ENCODE results near the gene CCDC183.

The CCDC183 gene

DNA sequence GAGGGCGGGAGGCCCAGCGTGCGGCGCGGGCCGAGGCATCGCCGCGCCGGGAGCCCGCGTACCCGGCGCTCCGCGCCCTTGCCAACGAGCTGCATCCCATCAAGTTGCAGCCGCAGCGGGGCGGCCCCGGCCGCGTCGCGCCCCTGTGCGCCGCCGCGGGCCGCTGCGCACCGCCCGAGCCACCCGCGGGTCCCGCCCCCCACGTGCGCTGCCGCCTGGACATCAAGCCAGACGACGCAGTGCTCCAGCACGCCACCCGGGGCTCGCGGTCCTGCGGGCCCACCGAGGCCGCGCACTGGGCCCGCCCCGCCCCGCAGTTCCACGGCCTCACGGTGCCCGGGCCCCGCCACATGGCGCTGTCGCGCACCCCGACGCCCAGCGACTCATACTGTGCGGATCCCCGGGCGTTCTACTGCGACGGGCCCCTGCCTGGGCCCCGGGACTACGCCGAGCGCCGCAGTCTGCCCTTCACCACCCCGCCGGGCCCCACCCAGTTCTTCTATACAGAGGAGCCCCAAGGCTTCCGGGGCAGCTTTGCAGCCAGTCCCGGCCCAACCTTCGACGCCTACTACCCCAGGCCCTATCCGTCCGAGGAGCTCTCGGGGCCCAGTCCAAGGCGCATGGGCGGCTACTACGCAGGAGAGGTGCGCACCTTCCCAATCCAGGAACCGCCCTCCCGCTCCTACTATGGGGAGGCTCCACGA lies 48.8 kb downstream of the CCDC183 start:
- FAIRE-seq (no peak), DNase-seq (ENCODE audit: insufficient read length, low spot score) (no peak)
- TF ChIP-seq POLR2A (IDR thresholded peaks at IDR 0.05; ENCODE audit: low read depth, low read length): no peak
- no peak for TF ChIP-seq PAX5 (IDR thresholded peaks at IDR 0.05; ENCODE audit: insufficient read depth, low read length, severe bottlenecking)

DNA sequence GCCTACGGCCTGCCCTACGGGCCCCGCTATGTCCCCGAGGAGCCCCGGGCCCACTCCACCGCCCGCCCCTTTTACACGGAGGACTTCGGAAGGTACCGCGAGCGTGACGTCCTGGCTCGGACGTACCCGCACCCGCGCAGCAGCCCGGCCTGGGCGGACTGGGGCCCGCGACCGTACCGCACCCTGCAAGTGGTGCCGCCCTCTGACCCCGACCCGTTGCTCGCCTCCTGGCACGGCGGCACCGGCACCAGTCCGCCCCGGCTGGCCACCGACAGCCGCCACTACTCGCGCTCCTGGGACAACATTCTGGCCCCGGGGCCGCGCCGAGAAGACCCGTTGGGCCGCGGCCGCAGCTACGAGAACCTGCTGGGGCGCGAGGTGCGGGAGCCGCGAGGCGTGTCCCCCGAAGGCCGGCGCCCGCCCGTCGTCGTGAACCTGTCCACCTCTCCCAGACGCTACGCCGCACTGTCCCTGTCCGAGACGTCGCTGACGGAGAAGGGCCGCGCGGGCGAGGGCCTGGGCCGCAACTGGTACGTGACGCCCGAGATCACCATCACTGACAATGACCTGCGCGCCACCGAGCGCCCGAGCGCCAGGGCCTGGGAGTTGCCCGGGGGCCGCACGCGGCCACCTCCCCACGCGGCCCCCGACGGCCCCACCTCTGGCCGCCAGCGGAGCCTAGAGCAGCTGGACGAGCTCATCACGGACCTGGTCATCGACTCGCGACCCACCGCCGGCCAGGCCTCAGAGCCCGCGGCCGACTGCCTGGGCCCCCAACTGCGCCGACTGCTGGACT lies 49.5 kb downstream of the CCDC183 start:
- DNase-seq (ENCODE audit: insufficient read length, low spot score) (no peak), FAIRE-seq (no peak)
- TF ChIP-seq POLR2AphosphoS5 (IDR thresholded peaks at IDR 0.05; ENCODE audit: low read depth, low read length): no peak
- TF ChIP-seq PAX5 (IDR thresholded peaks at IDR 0.05; ENCODE audit: insufficient read depth, low read length, severe bottlenecking): no peak
- no peak for TF ChIP-seq POLR2A (IDR thresholded peaks at IDR 0.05; ENCODE audit: low read depth, low read length)
- TF ChIP-seq POU2F2 (IDR thresholded peaks at IDR 0.05; ENCODE audit: low read depth, low read length): no peak
- TF ChIP-seq SPI1 (IDR thresholded peaks at IDR 0.05; ENCODE audit: low read depth, low read length): no peak

DNA sequence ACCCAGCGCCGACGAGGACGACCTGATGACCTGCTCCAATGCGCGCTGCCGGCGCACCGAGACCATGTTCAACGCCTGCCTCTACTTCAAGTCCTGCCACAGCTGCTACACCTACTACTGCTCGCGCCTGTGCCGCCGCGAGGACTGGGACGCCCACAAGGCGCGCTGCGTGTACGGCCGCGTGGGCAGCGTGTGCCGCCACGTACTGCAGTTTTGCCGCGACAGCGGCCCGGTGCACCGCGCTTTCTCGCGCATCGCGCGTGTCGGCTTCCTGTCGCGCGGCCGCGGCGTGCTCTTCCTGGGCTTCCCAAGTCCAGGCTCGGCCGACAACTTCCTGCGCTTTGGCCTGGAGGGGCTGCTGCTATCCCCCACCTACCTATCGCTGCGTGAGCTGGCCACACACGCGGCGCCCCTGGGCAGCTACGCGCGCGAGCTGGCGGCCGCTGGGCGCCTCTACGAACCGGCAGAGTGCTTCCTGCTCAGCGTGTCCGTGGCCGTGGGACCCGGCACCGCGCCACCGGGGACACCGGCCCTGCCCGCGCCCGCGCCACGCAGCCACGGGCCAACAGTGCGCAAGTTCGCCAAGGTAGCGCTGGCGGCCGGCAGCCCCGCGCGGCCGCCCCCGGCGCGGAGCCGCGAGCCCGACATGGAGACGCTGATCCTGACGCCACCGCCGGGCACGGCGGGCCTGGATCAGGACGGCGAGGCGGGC lies 50.4 kb downstream of the CCDC183 start:
- DNase-seq (ENCODE audit: insufficient read length, low spot score) (no peak), FAIRE-seq (peak; percentile 58)
- TF ChIP-seq POLR2AphosphoS5 (IDR thresholded peaks at IDR 0.05; ENCODE audit: low read depth, low read length): no peak
- TF ChIP-seq TAF1 (IDR thresholded peaks at IDR 0.05; ENCODE audit: low read depth, low read length): no peak
- TF ChIP-seq PAX5 (IDR thresholded peaks at IDR 0.05; ENCODE audit: insufficient read depth, low read length, severe bottlenecking): no peak
- no peak for TF ChIP-seq POU2F2 (IDR thresholded peaks at IDR 0.05; ENCODE audit: low read depth, low read length)
- no peak for TF ChIP-seq SPI1 (IDR thresholded peaks at IDR 0.05; ENCODE audit: low read depth, low read length)
- TF ChIP-seq POLR2A (IDR thresholded peaks at IDR 0.05; ENCODE audit: low read depth, low read length): no peak

DNA sequence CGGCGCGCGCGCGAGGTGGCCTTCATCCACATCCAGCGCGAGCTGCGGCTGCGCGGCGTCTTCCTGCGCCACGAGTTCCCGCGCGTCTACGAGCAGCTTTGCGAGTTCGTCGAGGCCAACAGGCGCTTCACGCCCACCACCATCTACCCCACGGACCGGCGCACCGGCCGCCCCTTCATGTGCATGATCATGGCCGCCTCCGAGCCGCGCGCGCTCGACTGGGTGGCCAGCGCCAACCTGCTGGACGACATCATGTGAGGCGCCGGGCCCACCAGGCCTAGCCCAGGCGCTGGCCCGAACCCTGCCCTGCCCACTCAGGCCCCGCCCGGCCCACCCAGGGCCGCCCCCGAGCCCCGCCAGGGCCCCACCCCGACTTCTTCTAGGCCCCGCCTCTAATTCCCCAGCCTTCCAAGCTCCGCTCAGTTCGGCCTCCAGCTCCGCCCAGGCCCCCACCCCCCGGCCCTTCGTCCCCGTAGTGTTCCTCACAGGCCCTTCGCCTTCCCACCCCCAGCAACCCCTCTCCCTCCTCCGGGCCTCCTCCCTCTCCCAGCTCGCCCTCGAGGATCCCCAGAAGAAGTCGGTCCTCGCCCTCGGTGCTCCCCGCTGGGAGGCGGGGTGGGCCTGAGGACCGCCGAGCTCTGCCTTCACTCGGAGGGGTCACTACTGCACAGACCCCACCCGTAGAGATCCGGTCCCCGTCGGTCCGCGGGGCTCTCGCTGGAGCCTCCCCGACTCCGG lies 51.1 kb downstream of the CCDC183 start:
- FAIRE-seq (no peak), DNase-seq (ENCODE audit: insufficient read length, low spot score) (no peak)
- TF ChIP-seq POLR2A (IDR thresholded peaks at IDR 0.05; ENCODE audit: low read depth, low read length): no peak
- no peak for TF ChIP-seq POLR2AphosphoS5 (IDR thresholded peaks at IDR 0.05; ENCODE audit: low read depth, low read length)
- no peak for TF ChIP-seq PAX5 (IDR thresholded peaks at IDR 0.05; ENCODE audit: insufficient read depth, low read length, severe bottlenecking)
- TF ChIP-seq SPI1 (IDR thresholded peaks at IDR 0.05; ENCODE audit: low read depth, low read length): no peak
- TF ChIP-seq TAF1 (IDR thresholded peaks at IDR 0.05; ENCODE audit: low read depth, low read length): no peak
- TF ChIP-seq POU2F2 (IDR thresholded peaks at IDR 0.05; ENCODE audit: low read depth, low read length): no peak

DNA sequence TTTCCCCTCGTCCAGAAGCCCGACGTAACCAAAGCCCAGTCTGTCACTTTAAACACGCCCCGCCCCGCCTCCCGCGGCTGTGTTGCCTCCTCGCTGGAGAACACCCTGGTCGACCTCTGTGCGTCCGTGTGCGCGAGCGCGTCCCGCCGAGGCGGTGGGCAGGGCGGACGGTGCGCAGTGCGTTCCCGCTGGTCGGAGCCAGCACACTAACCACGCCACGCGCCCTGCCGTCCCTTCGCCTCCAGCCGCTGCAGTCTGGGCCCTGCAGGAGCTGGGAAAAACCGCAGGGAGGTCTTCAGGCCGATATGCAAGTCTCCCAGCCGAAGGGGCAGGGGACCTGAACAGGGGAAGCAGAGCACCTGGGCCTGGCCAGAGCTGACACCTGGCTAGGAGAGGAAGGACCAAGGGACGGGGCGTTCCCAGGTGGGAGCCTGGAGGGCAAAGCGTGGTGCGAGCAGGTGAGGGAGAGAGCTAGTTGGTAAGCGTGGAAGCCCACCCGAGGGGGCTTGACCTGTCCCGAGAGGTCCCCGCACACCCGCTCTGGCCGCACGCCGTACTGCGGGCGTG lies 51.8 kb downstream of the CCDC183 start:
- no peak for TF ChIP-seq POU2F2 (IDR thresholded peaks at IDR 0.05; ENCODE audit: low read depth, low read length)
- TF ChIP-seq PAX5 (IDR thresholded peaks at IDR 0.05; ENCODE audit: insufficient read depth, low read length, severe bottlenecking): no peak
- no peak for TF ChIP-seq TAF1 (IDR thresholded peaks at IDR 0.05; ENCODE audit: low read depth, low read length)
- peak; percentile 63; the same call in 1 of the 2 replicates for TF ChIP-seq POLR2AphosphoS5 (IDR thresholded peaks at IDR 0.05; ENCODE audit: low read depth, low read length)
- 0 out of 2 replicates have a peak, but pooled peaks have one; percentile 9 for TF ChIP-seq POLR2A (IDR thresholded peaks at IDR 0.05; ENCODE audit: low read depth, low read length)
- TF ChIP-seq SPI1 (IDR thresholded peaks at IDR 0.05; ENCODE audit: low read depth, low read length): no peak
- DNase-seq (ENCODE audit: insufficient read length, low spot score) (peak; percentile 65), FAIRE-seq (peak; percentile 94)

DNA sequence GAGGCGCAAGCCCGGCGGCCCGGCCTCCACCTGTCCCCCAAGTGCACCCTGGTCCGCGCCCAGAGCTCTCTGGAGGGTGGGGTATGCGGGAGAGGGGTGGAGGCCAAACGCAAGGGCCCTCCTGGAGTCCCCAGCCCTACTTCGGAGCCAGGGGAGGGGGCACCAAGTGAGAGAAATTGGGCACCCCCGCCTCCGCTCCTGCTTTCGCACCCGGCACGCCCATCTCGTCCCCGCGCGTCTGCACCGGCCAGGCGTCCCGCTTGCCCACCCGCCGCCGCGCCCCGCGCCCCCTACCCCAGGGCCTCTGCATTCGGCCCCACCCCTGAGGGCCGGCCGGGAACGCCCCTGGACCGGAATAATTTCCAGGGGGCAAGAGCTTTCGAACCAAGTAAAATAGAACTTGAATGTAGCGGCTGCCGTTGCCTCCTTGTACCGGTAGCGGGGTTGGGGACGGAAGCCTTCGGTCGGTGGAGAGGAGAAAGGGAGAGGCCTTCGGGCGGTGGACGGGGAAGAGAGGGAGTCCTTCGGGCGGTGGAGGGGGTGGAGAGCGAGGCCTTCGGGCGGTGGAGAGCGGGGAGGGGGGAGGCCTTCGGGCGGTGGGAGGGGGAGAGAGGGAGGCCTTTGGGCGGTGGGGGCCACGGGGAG lies 52.4 kb downstream of the CCDC183 start:
- no peak for TF ChIP-seq POLR2A (IDR thresholded peaks at IDR 0.05; ENCODE audit: low read depth, low read length)
- no peak for TF ChIP-seq TAF1 (IDR thresholded peaks at IDR 0.05; ENCODE audit: low read depth, low read length)
- no peak for TF ChIP-seq PAX5 (IDR thresholded peaks at IDR 0.05; ENCODE audit: insufficient read depth, low read length, severe bottlenecking)
- no peak for TF ChIP-seq SPI1 (IDR thresholded peaks at IDR 0.05; ENCODE audit: low read depth, low read length)
- TF ChIP-seq POU2F2 (IDR thresholded peaks at IDR 0.05; ENCODE audit: low read depth, low read length): no peak
- TF ChIP-seq POLR2AphosphoS5 (IDR thresholded peaks at IDR 0.05; ENCODE audit: low read depth, low read length): no peak
- FAIRE-seq (no peak), DNase-seq (ENCODE audit: insufficient read length, low spot score) (peak; percentile 74)

DNA sequence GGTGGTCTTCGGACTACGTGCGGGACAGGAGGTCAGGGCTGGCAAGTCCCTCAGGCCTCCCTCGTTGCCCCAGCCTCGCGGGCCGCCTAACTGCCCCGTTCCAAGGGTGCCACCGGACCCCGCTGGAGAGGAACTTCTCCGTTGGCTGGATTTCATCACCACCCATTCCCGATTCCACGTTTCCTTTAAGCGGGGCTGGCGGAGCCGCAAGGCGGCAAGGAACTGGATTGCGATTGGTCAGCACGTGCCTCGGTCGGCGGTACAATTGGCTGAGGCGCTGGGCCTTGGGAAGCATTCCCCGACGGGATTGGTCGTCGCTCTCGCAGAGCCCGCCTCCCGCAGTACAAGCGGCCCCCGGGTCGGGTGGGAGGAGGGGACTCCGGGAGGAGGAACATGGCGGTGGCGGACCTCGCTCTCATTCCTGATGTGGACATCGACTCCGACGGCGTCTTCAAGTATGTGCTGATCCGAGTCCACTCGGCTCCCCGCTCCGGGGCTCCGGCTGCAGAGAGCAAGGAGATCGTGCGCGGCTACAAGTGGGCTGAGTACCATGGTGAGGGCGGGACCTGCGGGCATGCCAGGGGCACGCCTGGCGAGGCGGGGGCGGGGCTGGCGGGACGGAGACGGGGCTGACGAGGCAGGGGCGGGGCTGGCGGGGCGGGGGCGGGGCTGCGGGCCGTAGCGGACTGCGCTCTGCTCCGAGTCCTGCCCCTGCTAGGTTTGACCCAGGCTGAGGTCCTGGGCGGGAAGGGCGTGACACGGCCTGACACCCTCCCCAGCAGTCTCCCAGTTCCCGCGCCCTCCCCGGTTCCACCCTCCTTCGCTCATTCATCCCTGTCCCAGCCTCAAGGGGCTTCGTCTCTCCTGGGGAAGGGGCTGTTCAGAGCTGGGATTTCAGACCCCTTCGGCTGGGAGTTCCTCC lies 53.2 kb downstream of the CCDC183 start, which contains the start of gene PHPT1:
Gene PHPT1 (plus strand): TSS at position 372 of the 922 bp plus-strand sequence. CDS start 22 bp downstream, at position 394.
- DNase-seq (ENCODE audit: insufficient read length, low spot score) (peak; percentile 100), FAIRE-seq (peak; percentile 100)
- no peak for TF ChIP-seq SPI1 (IDR thresholded peaks at IDR 0.05; ENCODE audit: low read depth, low read length)
- TF ChIP-seq POLR2A (IDR thresholded peaks at IDR 0.05; ENCODE audit: low read depth, low read length): peak; percentile 88
- TF ChIP-seq PAX5 (IDR thresholded peaks at IDR 0.05; ENCODE audit: insufficient read depth, low read length, severe bottlenecking): no peak
- TF ChIP-seq POU2F2 (IDR thresholded peaks at IDR 0.05; ENCODE audit: low read depth, low read length): peak; percentile 72
- peak; percentile 70 for TF ChIP-seq TAF1 (IDR thresholded peaks at IDR 0.05; ENCODE audit: low read depth, low read length)
- peak; percentile 88 for TF ChIP-seq POLR2AphosphoS5 (IDR thresholded peaks at IDR 0.05; ENCODE audit: low read depth, low read length)
